Endothelial cell of umbilical vein (primary cell): Measurements from ENCODE around the gene TAF3. TPM values are rescaled to one million over a fixed set of nuclear protein-coding genes. Genes with fewer than 3 reads are reported as not detected.

Experiments
- BruUV-seq: library from RNA; stranded (reverse); fragments of 400-500 nt; replicated peaks from 2 replicates; lab custom pipeline; 2021; lab: Mats Ljungman, UMichigan
- CTCF ChIA-PET: fragments of 300-600, 350-600 bp; sonication (Branson Sonifier 250); formaldehyde crosslinking; loops from one replicate; lab custom pipeline; 2021; ENCODE audit warnings: antibody characterized with exemption, inconsistent platforms; lab: Charles Lee
- POLR2A ChIA-PET: fragments of 300-600, 350-600 bp; sonication (Branson Sonifier 250); formaldehyde crosslinking; loops from one replicate; lab custom pipeline; 2021; ENCODE audit warnings: antibody characterized with exemption, inconsistent platforms; lab: Charles Lee
- DNase-seq: peaks from one replicate; pipeline ENCODE4 v3.0.0-alpha.2; 2011; ENCODE audit warnings: low read depth, low spot score
- FAIRE-seq: peaks from 2 replicates; lab custom pipeline; 2011; peaks lifted over from hg19 to GRCh38; lab: Jason Lieb, UNC
- H2AFZ ChIP-seq: 2 replicates; pipeline ENCODE4 v1.6.0; 2012; ENCODE audit warnings: low read depth, low read length, control low read depth, inconsistent platforms
- H3K27ac ChIP-seq: 2 replicates; pipeline ENCODE4 v1.5.1; 2011; ENCODE audit warnings: low read depth, mild to moderate bottlenecking, control low read depth, low read length, moderate library complexity; ENCODE audit not compliant: insufficient read depth
- H3K27me3 ChIP-seq, 2 experiments: 2 replicates each; pipeline versions ENCODE4 v1.6.0 to v1.6.1; 2011; ENCODE audit warnings: low read length in 2 of 2, mixed read lengths in 1 of 2; ENCODE audit not compliant: control insufficient read depth in 2 of 2, insufficient read depth in 2 of 2
- H3K36me3 ChIP-seq, 2 experiments: 2 replicates in 1 of 2; 3 replicates in 1 of 2; pipeline ENCODE4 v1.5.1; 2011; ENCODE audit warnings: low read length in 2 of 2, mild to moderate bottlenecking in 1 of 2, moderate library complexity in 1 of 2; ENCODE audit not compliant: control insufficient read depth in 2 of 2, insufficient read depth in 2 of 2; ENCODE audit errors: extremely low read depth in 1 of 2
- H3K4me1 ChIP-seq: 3 replicates; pipeline ENCODE4 v1.5.1; 2011; ENCODE audit warnings: mild to moderate bottlenecking, low read length; ENCODE audit not compliant: control insufficient read depth, insufficient read depth; ENCODE audit errors: extremely low read depth
- H3K4me2 ChIP-seq: 2 replicates; pipeline ENCODE4 v1.6.1; 2011; ENCODE audit warnings: low read length, control low read depth, mixed read lengths; ENCODE audit not compliant: insufficient read depth
- H3K4me3 ChIP-seq, 3 experiments: fragments of 200-600 bp in 1 of 3; sonication (generic), shearing (Covaris generic) in 1 of 3; replicated peaks in 1 of 3; 2 replicates each; pipeline ENCODE4 v1.5.1; 2011 to 2016; ENCODE audit warnings: control low read depth in 3 of 3, low read length in 3 of 3, mild to moderate bottlenecking in 2 of 3, inconsistent platforms in 1 of 3, low read depth in 1 of 3, moderate library complexity in 1 of 3; ENCODE audit not compliant: insufficient read depth in 1 of 3
- H3K79me2 ChIP-seq: 2 replicates; pipeline ENCODE4 v1.6.0; 2012; ENCODE audit warnings: low read length, inconsistent platforms; ENCODE audit not compliant: control insufficient read depth, insufficient read depth
- H3K9ac ChIP-seq: replicated peaks from 2 replicates; pipeline ENCODE3; 2011; ENCODE audit warnings: low read length, control low read depth; ENCODE audit not compliant: insufficient read depth; ENCODE audit errors: extremely low read depth
- H3K9me1 ChIP-seq: replicated peaks from 3 replicates; pipeline ENCODE4 v1.6.0; 2011; ENCODE audit warnings: mild to moderate bottlenecking, low read length; ENCODE audit not compliant: control insufficient read depth, insufficient read depth; ENCODE audit errors: extremely low read depth
- H3K9me3 ChIP-seq: replicated peaks from 2 replicates; pipeline ENCODE4 v1.5.1; 2012; ENCODE audit warnings: low read length, inconsistent platforms; ENCODE audit not compliant: control insufficient read depth, insufficient read depth
- H4K20me1 ChIP-seq: replicated peaks from 2 replicates; pipeline ENCODE3; 2011; ENCODE audit warnings: mild to moderate bottlenecking, low read length; ENCODE audit not compliant: control insufficient read depth, insufficient read depth; ENCODE audit errors: extremely low read depth
- EZH2 ChIP-seq: IDR thresholded peaks from 2 replicates; pipeline ENCODE4 v1.6.1; 2012; ENCODE audit warnings: borderline replicate concordance, low read depth, mild to moderate bottlenecking, moderate library complexity, low read length, inconsistent platforms; ENCODE audit not compliant: severe bottlenecking
- FOS ChIP-seq: IDR thresholded peaks from 2 replicates; pipeline ENCODE4 v1.6.1; 2011; ENCODE audit warnings: mild to moderate bottlenecking, low read length, moderate library complexity, borderline replicate concordance; ENCODE audit not compliant: insufficient read depth
- GATA2 ChIP-seq: IDR thresholded peaks from 2 replicates; pipeline ENCODE4 v1.7.0; 2011; ENCODE audit warnings: low read depth, mild to moderate bottlenecking, moderate library complexity, mixed read lengths, low read length; ENCODE audit not compliant: insufficient read length, insufficient read depth
- JUN ChIP-seq: IDR thresholded peaks from 2 replicates; pipeline ENCODE4 v1.6.1; 2011; ENCODE audit warnings: borderline replicate concordance, low read depth; ENCODE audit not compliant: insufficient read length, insufficient read depth
- MYC ChIP-seq: IDR thresholded peaks from one replicate; pipeline ENCODE4 v1.6.1; 2011; ENCODE audit warnings: mild to moderate bottlenecking, low read depth, low read length
- POLR2A ChIP-seq: IDR thresholded peaks from 2 replicates; pipeline ENCODE4 v1.6.1; 2012; ENCODE audit warnings: low read depth, mild to moderate bottlenecking, control low read depth, low read length
- POLR2AphosphoS5 ChIP-seq: IDR thresholded peaks from 2 replicates; pipeline ENCODE4 v1.6.1; 2012; ENCODE audit warnings: low read depth, mild to moderate bottlenecking, control low read depth, low read length, moderate library complexity; ENCODE audit not compliant: insufficient read depth
- dilution Hi-C: fragments of 300-500 bp; cut with MboI; formaldehyde crosslinking; loops from one replicate; pipeline ENCODE4 v1.15.0; 2019; ENCODE audit warnings: low sequenced_read_pairs; ENCODE audit not compliant: extremely low pct_ligation_motif_present
- intact Hi-C: fragments of 100-400 bp; cut with micrococcal nuclease; formaldehyde crosslinking; loops from one replicate; pipeline ENCODE4 v1.10.0; 2022
- polyA plus RNA-seq, 4 experiments: library from polyadenylated mRNA; depleted of rRNA in 3 of 4; stranded (reverse) in 3 of 4; unstranded in 1 of 4; fragments of >200 nt; gene quantifications; 2 replicates each; pipeline versions ENCODE4 v1.2.1 to v1.2.3, GENCODE V29; 2011 to 2012; ENCODE audit warnings: missing spikeins in 1 of 4
- total RNA-seq: library from RNA; stranded (reverse); gene quantifications from 2 replicates; pipeline ENCODE4 v1.2.3, GENCODE V29; 2021
- TF ChIP-seq, protein P1 (sequence below): IDR thresholded peaks from 2 replicates; pipeline ENCODE4 v1.6.1; 2011; ENCODE audit not compliant: insufficient read depth, insufficient read length
- TF ChIP-seq, protein P2 (sequence below), 2 donors: IDR thresholded peaks; 1 replicate in 1 of 2; 2 replicates in 1 of 2; pipeline ENCODE4 v1.5.1; 2011; ENCODE audit warnings: low read length in 2 of 2, mild to moderate bottlenecking in 2 of 2, moderate library complexity in 2 of 2, control low read depth in 1 of 2, inconsistent platforms in 1 of 2, low read depth in 1 of 2; ENCODE audit not compliant: insufficient read depth in 1 of 2; ENCODE audit errors: extremely low read depth in 1 of 2

TAF3 gene
- total and polyA plus RNA-seq, 2 donors (not counting 3 experiments of a cell fraction or from before 2014, with no cell fraction given): 2.4 to 10.5 TPM

DNA sequence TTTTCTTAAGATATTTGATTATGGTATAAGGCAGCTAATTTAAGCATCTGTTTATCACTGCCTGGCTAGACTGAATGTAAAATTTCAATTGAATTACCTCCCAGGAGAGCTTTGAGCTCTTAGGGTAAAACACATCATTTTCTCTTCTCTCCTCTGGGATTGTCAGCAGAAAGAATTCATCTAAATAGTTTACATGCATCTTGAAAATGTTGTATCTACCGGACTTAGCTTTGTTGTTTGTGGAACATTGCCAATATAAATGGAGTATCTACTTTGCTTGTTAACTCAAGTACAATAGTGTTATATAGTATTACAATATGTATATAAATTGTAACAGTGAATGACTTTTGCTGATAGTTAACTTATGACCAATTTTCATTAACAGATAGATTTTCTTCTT lies 73.3 kb downstream of the TAF3 start:
- BruUV-seq: no TSS peak
- peak overlapping the region; percentile 48 for H3K4me2 ChIP-seq
- peak; percentile 80 for DNase-seq
- no peak overlapping the region for H3K9ac ChIP-seq
- peak; percentile 53 for FAIRE-seq
- CTCF ChIA-PET: interaction anchor here (1.1 kb wide), 1 partner anchor 80 kb away, joined by 3 read pairs; no protein-coding TSS in a partner anchor
- H4K20me1 ChIP-seq: no peaks in the 10 kb centered on the region
- no peak overlapping the region for H3K27ac ChIP-seq
- peaks cover 13% of the 10 kb centered on the region for H3K4me1 ChIP-seq
- H3K36me3 ChIP-seq: no peaks in the 10 kb centered on the region
- H3K27me3 ChIP-seq: no peaks in the 10 kb centered on the region
- TF ChIP-seq GATA2 (no peak), FOS (no peak), POLR2AphosphoS5 (no peak), EZH2 (no peak), MYC (no peak), POLR2A (no peak), JUN (no peak)
- TF ChIP-seq, protein P1, sequence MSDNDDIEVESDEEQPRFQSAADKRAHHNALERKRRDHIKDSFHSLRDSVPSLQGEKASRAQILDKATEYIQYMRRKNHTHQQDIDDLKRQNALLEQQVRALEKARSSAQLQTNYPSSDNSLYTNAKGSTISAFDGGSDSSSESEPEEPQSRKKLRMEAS: no peak
- TF ChIP-seq, protein P2, sequence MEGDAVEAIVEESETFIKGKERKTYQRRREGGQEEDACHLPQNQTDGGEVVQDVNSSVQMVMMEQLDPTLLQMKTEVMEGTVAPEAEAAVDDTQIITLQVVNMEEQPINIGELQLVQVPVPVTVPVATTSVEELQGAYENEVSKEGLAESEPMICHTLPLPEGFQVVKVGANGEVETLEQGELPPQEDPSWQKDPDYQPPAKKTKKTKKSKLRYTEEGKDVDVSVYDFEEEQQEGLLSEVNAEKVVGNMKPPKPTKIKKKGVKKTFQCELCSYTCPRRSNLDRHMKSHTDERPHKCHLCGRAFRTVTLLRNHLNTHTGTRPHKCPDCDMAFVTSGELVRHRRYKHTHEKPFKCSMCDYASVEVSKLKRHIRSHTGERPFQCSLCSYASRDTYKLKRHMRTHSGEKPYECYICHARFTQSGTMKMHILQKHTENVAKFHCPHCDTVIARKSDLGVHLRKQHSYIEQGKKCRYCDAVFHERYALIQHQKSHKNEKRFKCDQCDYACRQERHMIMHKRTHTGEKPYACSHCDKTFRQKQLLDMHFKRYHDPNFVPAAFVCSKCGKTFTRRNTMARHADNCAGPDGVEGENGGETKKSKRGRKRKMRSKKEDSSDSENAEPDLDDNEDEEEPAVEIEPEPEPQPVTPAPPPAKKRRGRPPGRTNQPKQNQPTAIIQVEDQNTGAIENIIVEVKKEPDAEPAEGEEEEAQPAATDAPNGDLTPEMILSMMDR (IDR thresholded peaks at IDR 0.05; ENCODE audit: extremely low read depth in 1 of 2, insufficient read depth in 1 of 2, low read depth in 1 of 2, low read length in 2 of 2): no peak
- intact Hi-C loops: no loop called here
- no peak overlapping the region for H2AFZ ChIP-seq
- H3K4me3 ChIP-seq: no peak overlapping the region
- H3K9me1 ChIP-seq: no peaks in the 10 kb centered on the region
- peaks cover 6% of the 10 kb centered on the region for H3K79me2 ChIP-seq
- dilution Hi-C loops: no loop called here
- POLR2A ChIA-PET: no interaction called here
- no peaks in the 10 kb centered on the region for H3K9me3 ChIP-seq
